Activated CD8-positive, alpha-beta memory T cell treated with anti-CD3 and anti-CD28 coated beads, Interleukin-2, amount 50 U/mL, for 1 hour (primary cell): ENCODE measurements around the gene LDB2.

Experiments
- DNase-seq: peaks from one replicate; pipeline ENCODE4 v3.0.0-alpha.2; 2020; ENCODE audit errors: extremely low read depth

Gene LDB2

DNA sequence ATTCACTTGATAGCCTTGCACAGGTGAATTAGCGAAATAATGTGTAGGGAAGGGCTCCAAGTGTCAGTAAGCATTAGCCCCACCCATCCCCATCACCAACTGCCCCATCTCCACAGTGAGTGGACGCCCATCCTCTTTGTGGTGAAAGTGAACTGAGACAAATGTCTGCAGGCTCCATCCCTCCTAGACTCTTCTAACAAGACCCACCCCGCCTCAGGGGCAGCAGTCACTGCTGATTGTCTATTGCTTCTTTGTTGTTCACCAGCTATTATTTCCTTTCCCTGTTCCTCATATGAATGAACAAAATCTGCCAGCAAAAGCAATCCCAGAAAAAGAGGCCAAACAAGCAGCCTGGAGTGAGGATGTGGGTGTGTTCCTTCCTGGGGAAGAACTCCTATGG is 96.4 kb downstream of the LDB2 start:
- no peak for DNase-seq

DNA sequence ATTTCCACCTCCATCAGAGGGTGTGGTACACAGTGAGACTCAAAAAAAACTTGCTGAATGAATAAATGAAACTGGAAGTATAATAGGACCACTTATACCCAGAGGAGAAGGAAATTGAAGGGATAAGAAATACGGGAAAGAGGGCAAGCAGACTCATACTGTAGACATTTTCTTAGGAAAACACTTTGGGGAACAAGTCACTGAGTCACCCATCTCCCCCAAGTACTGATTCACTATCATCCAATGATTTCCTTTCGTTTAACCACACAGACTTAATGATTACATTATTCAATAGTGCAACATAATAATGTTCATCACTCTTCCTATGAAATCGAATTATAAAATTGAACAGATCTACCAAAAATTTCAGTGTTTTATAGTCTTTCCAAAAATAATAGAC is 97.1 kb downstream of the LDB2 start:
- DNase-seq, result no peak

DNA sequence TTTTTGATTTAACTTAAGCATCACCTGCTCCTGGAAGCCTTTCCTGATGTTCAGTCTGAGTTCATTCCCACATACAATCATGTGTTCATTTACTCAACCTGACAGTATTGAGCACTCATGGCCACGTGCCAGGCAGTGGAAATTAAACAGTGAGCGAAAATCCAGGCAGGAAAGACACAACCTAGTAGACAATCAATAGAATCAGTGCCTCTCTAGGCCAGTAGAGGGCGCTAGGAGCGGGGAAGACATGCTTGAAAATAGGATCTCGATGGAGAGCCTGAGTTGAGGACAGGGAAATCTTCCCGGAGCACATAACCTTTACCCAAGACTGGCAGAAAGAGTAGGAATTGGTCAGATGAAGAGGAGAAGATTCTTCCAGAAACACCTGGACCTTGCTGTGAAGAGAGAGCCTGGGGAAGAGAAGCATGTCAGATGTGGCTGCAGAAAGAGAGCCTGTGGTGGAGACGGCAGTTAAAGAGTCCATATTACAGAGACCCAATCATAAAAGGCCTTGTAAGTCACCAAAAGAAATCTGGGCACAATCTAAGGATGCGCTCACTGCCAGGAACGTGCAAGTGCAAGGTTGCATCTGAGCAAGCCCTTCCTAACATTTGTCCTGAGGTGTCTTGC is 103.5 kb downstream of the LDB2 start:
- DNase-seq, result no peak

DNA sequence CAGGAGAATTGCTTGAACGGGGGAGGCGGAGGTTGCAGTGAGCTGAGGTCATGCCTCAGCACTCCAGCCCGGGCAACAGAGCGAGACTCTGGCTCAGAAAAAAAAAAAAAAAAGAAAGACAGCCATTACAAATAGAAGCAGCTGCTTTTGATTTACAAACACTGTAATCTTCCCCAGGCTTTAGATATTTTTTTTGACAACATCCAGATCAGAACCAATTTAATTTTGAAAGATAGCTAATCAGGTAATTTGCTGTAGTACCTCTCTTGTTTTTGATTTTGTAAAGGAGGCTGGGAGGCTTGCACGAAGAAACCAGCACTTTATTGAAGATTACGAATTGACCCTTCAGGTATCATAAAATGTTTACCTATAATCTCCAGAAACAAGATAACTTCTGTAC is 107.0 kb downstream of the LDB2 start:
- no peak for DNase-seq

DNA sequence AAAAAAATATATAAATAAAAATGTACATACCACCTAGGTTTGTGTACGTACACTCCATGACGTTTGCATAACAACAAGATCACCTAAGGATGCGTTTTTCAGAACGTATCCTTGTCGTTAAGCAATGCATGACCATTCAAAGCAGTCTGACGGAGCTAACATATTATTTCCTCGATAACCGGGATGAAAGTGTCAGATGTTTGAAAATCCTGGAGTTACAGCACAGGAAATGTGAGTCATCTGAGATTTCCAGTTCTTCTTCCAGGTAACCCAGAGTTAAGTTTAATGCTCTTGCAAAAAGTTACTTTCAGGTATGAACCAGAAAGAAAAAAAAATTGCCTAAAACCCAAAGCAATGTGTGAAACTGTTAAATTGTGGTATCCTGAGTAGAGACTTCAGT is 107.9 kb downstream of the LDB2 start:
- DNase-seq, result no peak

DNA sequence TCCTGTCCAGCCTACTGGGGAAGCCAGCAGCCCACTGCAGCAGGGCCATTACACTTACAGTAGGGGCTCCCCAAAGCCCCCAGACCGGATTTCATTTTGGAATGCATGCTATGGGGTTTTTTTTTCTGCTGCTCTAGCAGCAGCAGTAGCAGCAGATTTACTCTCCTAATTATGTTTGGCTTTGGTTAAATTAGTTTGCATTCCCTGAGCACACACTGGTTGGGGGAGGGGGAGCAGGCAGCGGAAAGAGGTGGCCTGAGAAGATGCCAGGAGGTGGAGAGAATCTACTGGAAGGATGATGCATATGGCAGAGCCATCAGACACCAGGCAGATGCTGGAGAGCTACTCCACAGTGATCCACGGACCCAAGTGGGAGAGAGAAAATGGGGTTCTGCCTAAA is 109.6 kb downstream of the LDB2 start:
- no peak for DNase-seq

DNA sequence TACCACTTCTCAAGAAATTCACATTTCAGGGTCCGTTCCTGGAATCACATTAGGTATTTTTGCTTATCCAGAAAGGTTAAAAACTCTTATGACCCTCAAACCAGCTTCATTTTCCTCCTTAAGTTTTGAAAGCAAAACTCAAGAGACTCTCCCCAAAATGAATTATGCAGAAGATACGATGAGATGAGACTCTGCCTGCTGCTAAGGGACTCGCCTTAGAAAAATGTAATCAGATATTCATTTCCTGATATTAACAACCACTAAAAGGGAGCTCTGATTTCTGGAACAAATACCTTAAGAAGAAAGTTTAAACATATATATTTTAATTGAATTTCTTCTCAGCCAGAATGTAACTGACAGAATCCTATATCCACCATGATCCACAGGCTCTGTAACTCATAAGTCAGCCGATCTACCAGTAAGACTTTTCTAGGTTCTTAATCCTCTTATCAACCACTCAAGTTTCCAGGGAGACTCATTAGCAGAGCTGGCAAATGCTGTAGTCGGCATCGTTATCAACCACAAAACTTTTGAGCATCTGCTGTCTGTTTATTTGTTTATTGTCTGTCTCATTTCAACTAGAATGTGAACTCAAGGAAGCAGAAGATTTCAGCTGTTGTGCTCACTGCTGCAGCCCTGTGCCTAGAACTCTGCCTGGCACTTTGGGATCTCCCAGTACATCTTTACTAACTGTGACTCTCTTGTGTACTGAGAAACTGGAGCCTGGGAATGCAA is 112.5 kb downstream of the LDB2 start:
- DNase-seq, result no peak

DNA sequence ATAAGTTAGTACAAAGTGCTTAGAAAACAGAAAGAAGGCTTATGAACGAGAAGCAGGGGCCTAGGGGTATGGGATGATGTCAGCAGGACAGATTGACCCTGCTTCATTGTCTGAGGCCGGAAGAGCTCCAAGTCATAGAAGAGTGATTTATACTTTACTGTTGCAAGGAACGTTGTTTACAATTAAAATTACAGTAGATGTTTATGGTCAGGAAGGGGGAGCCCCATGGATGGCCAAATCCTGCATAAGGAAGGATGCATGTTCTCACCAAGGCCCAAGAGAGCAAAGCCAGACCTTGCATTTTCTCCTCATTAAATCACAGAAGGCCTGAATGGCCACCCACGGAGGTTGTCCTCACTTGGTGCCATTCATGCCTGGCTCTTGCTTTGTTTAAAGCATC is 115.3 kb downstream of the LDB2 start:
- DNase-seq, result no peak

DNA sequence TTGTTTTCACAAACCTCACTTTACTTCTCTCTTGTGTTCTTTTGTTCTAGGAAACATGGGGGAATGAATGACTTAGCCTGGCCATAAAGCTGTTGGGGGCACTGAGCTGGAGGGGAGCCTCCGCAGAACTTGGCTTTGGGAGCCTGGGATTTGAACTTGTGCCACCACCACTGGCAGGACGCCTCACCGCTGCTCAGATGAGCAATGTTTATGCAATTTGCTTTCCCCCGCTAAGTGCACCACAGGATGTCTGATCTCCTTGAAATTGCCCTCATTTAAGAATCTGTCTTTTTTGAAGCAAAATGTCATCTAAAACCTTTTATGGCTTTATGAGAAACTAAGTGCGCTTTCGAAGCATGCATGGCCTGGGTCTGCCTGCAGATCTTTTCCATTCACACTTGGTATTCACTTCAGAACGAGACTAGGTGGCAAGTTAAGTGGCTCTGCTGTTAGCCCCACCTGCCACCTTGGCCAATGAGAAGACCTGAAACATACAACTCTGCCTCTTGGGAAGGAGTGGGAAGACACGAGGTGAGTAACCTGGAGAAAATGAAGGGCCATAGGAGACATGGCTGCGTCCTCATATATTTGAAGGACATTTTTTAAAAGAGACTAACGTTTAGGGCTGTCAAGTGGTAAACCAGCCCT is 119.3 kb downstream of the LDB2 start:
- no peak for DNase-seq

DNA sequence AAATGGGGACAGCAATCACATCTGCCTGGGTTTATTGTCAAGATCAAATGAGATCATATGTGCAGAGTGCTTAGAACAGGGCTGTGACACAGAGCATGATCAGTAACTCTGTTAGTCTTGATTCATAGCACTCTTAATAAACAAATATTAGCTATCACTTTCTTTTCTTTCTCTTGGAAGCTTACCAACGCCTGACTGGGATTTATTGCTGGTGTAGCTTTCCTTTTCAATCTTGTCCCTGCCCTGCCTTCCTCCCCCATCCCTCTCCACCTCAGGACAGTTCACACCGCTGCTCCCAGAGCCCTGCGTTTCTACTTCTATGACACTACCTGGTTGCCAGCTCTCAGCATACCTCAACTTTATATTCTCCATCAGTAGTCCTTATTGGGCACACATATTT is 120.7 kb downstream of the LDB2 start:
- DNase-seq, result no peak

DNA sequence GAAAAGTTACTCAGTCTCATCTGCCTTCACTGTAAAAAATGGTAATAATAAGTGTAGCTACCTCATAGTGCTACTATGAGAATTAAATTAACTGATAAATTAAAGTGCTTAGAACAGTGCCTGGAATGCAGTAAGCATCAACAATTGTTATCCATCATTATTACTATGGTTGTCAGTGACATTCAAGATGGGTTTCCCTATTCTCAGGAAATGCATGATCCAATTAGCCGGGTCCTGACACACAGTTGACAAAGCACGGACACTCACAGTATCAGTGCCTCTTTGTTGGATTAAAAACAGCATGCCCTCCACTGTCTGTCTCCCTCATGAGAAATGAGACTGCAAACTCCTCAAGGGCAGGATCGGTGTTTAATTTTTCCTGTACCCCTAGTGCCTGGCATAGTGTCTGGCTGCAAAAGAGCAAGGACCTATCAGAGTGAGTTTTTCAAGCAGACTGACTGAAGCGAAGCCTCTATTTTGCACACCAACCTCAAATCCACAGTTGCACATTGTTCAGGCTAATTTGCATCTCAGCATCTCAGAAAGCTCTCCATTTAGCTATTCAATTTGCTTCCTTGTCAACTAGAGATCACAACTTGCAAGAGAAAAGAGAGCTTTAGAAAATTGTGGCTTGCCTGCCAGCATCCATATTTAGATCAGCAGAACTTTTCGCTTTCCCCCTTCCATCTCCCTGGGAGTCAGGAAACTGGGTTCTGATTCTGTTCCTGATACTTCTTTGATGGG is 122.9 kb downstream of the LDB2 start:
- no peak for DNase-seq

DNA sequence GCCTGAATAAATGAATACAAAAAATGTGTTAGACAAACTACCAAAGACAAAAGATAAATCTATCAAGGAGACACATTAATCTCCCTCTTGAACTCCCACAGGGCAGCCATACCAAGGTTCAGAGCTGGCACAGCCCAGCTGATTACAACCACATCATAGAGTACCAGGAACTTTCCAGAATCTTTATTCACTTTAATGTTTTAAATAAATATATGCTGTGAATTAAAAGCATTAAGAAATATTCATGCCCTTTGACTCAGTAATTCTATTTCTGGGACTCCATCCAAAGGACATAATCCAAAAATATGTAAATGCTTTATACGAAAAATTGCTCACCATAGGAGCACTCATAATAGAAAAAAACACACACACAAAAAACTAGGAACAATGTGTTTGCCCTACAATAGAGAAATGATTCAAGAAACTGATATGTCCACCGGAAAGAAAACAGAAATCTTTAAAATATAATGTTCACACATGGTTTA is 126.0 kb downstream of the LDB2 start:
- DNase-seq, result no peak

DNA sequence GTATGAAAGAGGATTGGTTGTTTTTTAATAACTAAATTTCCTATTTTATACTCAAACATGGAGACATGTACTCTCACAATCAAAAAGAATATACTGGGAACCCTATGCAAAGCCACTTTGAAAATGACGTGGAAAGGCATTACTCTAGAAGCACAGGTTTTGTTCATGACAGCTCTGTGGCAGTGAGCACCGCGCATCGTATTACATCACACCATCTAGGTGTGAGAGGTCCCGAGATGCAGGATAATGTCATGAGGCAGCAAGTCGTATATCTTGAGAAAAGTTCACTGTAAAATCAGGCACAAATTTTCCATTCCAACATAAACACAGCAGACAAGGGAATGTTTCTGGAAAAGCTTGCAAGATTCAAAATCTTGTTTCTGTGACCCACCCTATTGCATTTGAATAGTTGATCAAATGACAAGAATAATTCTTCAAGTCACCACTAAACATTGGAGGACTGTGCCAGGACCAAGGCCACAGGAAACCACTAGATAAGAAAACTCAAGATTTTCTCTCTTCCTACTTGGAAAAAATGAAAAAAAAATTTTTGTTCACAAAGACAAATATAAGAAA is 127.6 kb downstream of the LDB2 start:
- DNase-seq, result no peak

DNA sequence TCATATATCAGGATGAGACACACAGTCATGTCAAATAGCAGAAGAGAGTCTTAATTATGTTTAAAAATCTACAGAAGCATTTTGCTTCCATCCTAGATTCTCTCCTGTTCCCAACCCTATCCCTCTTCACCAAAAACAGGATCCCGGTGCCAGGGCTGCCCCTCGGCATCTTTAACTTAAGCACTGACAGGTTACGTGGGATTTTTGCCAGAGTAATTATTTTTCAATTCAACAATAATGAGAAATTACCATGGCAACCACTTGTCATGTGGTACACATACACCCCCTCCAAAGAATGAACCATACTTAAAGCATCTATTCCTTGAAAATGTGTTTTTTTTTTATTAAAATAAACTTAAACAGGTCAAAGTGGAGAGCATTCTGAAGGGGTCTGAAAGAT is 130.6 kb downstream of the LDB2 start:
- DNase-seq, result no peak

DNA sequence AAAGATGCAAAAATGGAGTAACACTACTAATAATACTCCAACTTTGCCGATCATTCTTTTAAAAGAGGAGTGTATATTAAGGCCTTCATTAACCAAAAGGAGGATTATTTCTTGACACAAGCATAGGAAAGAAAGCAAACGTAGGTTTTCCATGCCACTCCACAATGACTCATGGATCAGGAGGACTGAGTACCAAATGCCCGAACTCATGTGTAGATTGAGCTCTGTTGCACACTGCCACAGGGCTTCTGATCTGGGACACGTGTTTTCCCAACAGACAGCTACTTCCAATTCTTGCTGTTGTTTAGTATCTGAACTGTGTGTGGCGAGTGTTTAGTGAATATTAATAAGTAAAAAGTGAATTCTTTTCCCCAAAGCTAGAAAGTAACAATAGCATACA is 131.2 kb downstream of the LDB2 start:
- no peak for DNase-seq

DNA sequence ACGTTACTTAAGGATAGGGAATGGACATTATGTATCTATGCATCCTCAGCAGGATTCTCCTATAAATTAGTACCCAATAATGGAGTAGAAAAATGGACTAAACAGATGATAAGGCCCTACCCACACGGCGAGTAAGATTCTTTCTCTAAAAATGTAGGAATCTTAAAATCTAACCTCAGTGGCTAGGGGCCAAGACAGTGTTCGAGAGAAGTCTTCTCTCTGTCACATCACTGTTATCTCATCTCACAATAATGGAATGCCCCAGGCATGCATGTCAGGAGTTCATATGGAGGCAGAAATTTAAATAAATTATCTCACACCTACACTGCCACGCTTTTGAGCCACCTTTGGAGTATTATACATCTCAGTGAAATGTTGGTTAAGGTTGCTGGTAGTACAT is 132.9 kb downstream of the LDB2 start:
- DNase-seq, result no peak

DNA sequence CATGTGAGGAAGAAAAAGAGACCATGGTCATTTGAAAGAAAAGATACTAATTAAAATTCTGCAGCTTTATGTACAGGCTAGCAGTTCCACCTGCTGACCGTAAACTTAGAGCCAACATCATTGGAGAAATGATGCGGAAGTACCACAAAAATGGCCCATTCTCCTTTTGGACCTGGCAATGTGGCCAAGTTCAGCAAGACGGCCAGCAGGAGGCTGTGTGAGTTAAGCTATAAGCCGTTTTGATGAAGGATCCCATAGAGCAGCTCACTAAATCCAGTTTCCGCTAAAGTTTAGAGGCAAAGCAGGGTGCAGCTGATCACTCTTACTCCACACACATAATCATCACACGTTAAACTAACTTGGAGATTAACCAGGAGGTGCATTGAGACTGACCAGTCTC is 133.8 kb downstream of the LDB2 start:
- DNase-seq, result no peak

DNA sequence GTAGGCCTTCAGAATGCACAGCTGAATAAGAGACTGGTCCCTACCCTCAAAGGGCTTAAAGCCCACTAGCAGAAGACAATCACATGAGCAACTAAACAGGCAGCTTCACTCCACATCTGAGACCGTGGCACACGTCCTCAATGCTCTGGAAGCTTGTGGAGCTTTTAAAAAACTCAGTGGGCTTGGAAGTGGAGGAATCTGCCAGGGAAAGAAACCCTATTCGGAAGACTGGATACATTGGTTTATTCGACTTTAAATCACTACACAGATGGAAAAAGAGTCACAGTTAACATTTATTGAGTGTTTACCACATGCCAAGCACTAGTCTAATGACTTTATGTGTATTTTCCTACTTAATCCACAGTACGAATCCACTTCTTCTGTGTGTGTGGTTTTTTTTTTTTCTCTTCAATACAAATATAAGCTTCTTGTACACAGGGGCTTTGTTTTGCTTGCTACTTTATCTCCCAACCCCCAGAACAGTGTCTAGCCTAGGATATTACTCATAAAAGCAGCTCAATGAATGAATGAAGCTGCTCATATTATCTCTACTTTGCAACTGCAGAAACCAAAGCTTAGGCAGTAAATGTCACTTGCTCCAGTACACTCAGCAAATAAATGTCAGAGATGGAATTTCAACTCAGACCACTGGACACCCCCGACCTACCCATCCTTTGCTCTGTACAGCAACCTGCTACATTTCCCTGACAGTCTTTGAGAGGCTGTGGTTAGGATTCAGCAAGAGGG is 137.7 kb downstream of the LDB2 start:
- no peak for DNase-seq

DNA sequence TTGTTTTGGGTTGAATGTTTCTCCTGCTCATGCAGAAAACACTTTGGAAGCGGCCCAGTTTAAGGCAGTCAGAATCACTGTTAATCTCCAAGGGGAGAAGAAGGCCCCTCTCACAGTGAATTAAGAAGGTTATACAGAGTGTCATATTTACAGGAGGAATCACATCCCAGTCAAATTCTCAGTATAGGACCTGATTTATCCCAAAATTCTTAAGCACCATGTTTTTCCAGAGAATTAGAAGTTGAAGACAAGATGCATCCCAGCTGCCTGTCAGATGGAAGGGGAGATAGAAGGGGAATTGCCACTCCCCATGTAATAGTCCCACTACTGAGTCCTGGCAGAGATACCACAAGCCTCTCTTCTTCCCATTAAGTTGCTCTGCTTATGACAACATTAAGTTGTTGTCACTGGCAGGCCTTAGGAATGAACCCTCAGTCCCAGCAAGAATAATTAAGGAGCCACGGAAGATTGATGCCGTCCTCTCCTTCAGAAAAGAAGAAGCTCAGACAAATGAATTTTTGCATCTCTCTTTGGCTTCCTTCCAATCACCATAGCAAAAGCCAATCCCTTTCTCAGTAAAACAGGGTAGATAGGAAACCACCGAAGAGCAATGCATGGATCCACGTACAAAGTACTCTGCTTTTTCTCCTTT is 138.4 kb downstream of the LDB2 start:
- DNase-seq, result no peak

DNA sequence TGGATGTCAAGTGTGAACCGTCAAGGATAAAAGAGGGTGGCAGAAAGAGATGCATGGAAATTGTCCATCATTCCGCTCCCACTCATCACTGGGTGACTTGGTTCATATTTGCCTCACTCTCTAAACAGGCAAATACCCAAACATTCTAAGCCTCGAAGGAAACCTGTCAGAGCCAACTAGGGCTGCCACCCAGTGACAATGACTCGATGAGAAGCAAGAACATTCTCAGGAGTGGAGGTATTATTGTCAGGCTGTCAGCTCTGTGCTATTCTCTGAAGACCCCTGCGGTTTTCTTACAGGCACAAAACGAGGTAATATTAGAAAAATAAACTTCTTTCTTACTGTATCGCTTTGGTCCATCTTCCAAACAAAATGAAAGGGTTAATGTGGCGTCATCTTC is 139.6 kb downstream of the LDB2 start:
- DNase-seq, result no peak

DNA sequence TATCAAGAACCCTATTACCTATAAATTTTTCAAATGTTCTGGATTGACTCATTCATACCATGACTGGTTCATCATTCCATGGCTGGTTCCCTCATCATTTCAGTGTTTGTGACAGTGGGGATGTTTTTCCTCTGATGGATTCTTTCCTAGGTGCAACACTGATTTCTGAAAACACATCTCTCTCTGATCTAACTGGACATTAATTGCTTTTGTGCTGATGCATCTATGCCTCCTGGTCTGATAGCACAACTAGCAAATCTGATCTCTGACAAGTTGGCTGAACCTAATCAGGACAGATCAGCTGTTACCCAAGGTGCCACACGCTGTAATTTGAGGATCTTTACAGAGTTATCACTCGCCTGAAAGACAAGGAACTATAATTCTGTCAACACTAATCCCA is 140.2 kb downstream of the LDB2 start:
- no peak for DNase-seq
